HCT116 (cell line): Measurements from ENCODE around the gene SLC44A5. TPM values are rescaled to one million over a fixed set of nuclear protein-coding genes. Genes with fewer than 3 reads are reported as not detected.

Experiments
- ATAC-seq: fragments of 200-7000 bp; cut with Tn5 transposase; 2 replicates; pipeline ENCODE4 v1.9.1; 2020; ENCODE audit warnings: mild to moderate bottlenecking, moderate library complexity
- BruUV-seq: library from RNA; stranded (reverse); fragments of 400-500 nt; replicated peaks from 2 replicates; lab custom pipeline; 2021; lab: Mats Ljungman, UMichigan
- CTCF ChIA-PET: fragments of 300-600 bp; sonication (Branson Sonifier 250); formaldehyde crosslinking; loops from one replicate; lab custom pipeline; 2021; ENCODE audit warnings: antibody characterized with exemption; lab: Charles Lee
- POLR2A ChIA-PET: fragments of 300-600, 350-600 bp; sonication (Branson Sonifier 250); formaldehyde crosslinking; loops from one replicate; lab custom pipeline; 2021; ENCODE audit warnings: antibody characterized with exemption; lab: Charles Lee
- RAD21 ChIA-PET, 2 experiments: fragments of 300-600 bp; sonication (Branson Sonifier 250); formaldehyde crosslinking; loops; one replicate each; lab custom pipeline; 2023; ENCODE audit warnings: low total read pairs in 2 of 2; ENCODE audit not compliant: uncharacterized antibody in 2 of 2, unreplicated experiment in 2 of 2, low non-redundant PET in 1 of 2; lab: Charles Lee
- DNase-seq: peaks from one replicate; pipeline ENCODE4 v3.0.0-alpha.2; 2010; ENCODE audit warnings: low read depth, low spot score
- H2AFZ ChIP-seq: fragments of 200-600 bp; shearing (Covaris generic), sonication (generic); 2 replicates; pipeline ENCODE4 v1.6.1; 2017; ENCODE audit warnings: low read depth, mixed run types, mixed read lengths, antibody characterized with exemption, low read length; ENCODE audit not compliant: poor library complexity, severe bottlenecking
- H3K27ac ChIP-seq: 2 replicates; pipeline ENCODE4 v1.5.1; 2012; ENCODE audit warnings: low read depth, low read length
- H3K27me3 ChIP-seq: fragments of 200-600 bp; sonication (generic); 2 replicates; pipeline ENCODE4 v1.6.1; 2016; ENCODE audit warnings: mixed run types, low read length, mixed read lengths; ENCODE audit not compliant: insufficient read depth
- H3K36me3 ChIP-seq, 2 experiments: fragments of 200-500 bp in 1 of 2; fragments of 200-600 bp in 1 of 2; sonication (Bioruptor generic) in 1 of 2; sonication (generic) in 1 of 2; 2 replicates each; pipeline versions ENCODE4 v1.5.1 to v1.6.1; 2014 to 2016; ENCODE audit warnings: low read length in 2 of 2, inconsistent platforms in 1 of 2, mixed read lengths in 1 of 2, mixed run types in 1 of 2; ENCODE audit not compliant: insufficient read depth in 2 of 2, control insufficient read depth in 1 of 2
- H3K4me1 ChIP-seq, 2 experiments: fragments of 200-600 bp in 1 of 2; sonication (generic) in 1 of 2; 2 replicates each; pipeline versions ENCODE4 v1.5.1 to v1.6.1; 2012 to 2017; ENCODE audit warnings: low read length in 2 of 2, inconsistent platforms in 1 of 2, mild to moderate bottlenecking in 1 of 2, mixed read lengths in 1 of 2, mixed run types in 1 of 2, moderate library complexity in 1 of 2; ENCODE audit not compliant: insufficient read depth in 2 of 2, control insufficient read depth in 1 of 2
- H3K4me2 ChIP-seq: fragments of 200-600 bp; sonication (generic); 2 replicates; pipeline ENCODE4 v1.6.1; 2017; ENCODE audit warnings: mixed run types, low read length, mixed read lengths
- H3K4me3 ChIP-seq, 2 experiments: fragments of 200-600 bp in 1 of 2; sonication (generic) in 1 of 2; replicated peaks in 1 of 2; 2 replicates each; pipeline ENCODE4 v1.5.1; 2011 to 2016; ENCODE audit warnings: low read length in 2 of 2, control low read depth in 1 of 2, low read depth in 1 of 2, mild to moderate bottlenecking in 1 of 2, mixed read lengths in 1 of 2, mixed run types in 1 of 2
- H3K79me2 ChIP-seq: fragments of 200-600 bp; sonication (generic); 2 replicates; pipeline ENCODE4 v1.6.1; 2017; ENCODE audit warnings: mild to moderate bottlenecking, mixed run types, low read length, moderate library complexity, mixed read lengths; ENCODE audit not compliant: insufficient read depth
- H3K9ac ChIP-seq: fragments of 200-600 bp; sonication (generic); 2 replicates; pipeline ENCODE4 v1.6.1; 2016; ENCODE audit warnings: low read length, mixed read lengths
- H3K9me2 ChIP-seq: fragments of 200-600 bp; sonication (generic), shearing (Covaris generic); 2 replicates; pipeline ENCODE4 v1.6.1; 2017; ENCODE audit warnings: mixed run types, mild to moderate bottlenecking, moderate library complexity; ENCODE audit not compliant: insufficient read depth
- H3K9me3 ChIP-seq, 2 experiments: fragments of 200-500 bp in 1 of 2; fragments of 200-600 bp in 1 of 2; sonication (Bioruptor generic) in 1 of 2; sonication (generic) in 1 of 2; 2 replicates each; pipeline ENCODE4 v1.6.1; 2014 to 2017; ENCODE audit warnings: low read length in 2 of 2, mixed read lengths in 2 of 2, inconsistent platforms in 1 of 2, low read depth in 1 of 2, mild to moderate bottlenecking in 1 of 2, mixed run types in 1 of 2, moderate library complexity in 1 of 2; ENCODE audit not compliant: control insufficient read depth in 1 of 2, insufficient read depth in 1 of 2
- H4K20me1 ChIP-seq: fragments of 200-600 bp; sonication (generic), shearing (Covaris generic); 2 replicates; pipeline ENCODE4 v1.6.1; 2017; ENCODE audit warnings: mixed run types, mild to moderate bottlenecking, moderate library complexity; ENCODE audit not compliant: insufficient read depth
- CEBPB ChIP-seq: IDR thresholded peaks from 2 replicates; pipeline ENCODE4 v1.6.1; 2012; ENCODE audit warnings: low read depth
- EGR1 ChIP-seq: IDR thresholded peaks from 2 replicates; pipeline ENCODE4 v1.6.1; 2012; ENCODE audit warnings: low read depth
- ELF1 ChIP-seq: IDR thresholded peaks from 2 replicates; pipeline ENCODE4 v1.6.1; 2012; ENCODE audit warnings: low read depth, borderline replicate concordance
- JUND ChIP-seq: IDR thresholded peaks from 2 replicates; pipeline ENCODE4 v1.6.1; 2012
- ZNF274 ChIP-seq: fragments of 200-500 bp; sonication (Bioruptor generic); IDR thresholded peaks from 2 replicates; pipeline ENCODE4 v1.6.1; 2014; ENCODE audit warnings: mild to moderate bottlenecking, low read depth, low read length, inconsistent platforms
- intact Hi-C: fragments of 100-400 bp; cut with micrococcal nuclease; formaldehyde crosslinking; loops from 2 replicates; pipeline ENCODE4 v1.10.0; 2022
- total RNA-seq: library from RNA; stranded (reverse); gene quantifications from one replicate; pipeline ENCODE4 v1.2.1, GENCODE V29; 2021; ENCODE audit not compliant: unreplicated experiment
- TF ChIP-seq, protein P1 (sequence below), 3 experiments: fragments of 200-600 bp in 1 of 3; sonication (generic) in 1 of 3; IDR thresholded peaks in 2 of 3; conservative IDR thresholded peaks in 1 of 3; 2 replicates each; pipeline ENCODE4 v1.5.1; 2012 to 2017; ENCODE audit warnings: low read depth in 2 of 3, low read length in 2 of 3, antibody characterized with exemption in 1 of 3, borderline replicate concordance in 1 of 3, control low read depth in 1 of 3, mild to moderate bottlenecking in 1 of 3, mixed read lengths in 1 of 3, mixed run types in 1 of 3, moderate library complexity in 1 of 3; ENCODE audit not compliant: insufficient read depth in 1 of 3

The SLC44A5 gene
- total RNA-seq, 1 experiment from 2014 or later = 2.4 TPM

GRCh38 chr1:75575837-75576236 is 35.1 kb downstream of the SLC44A5 start:
- CTCF ChIA-PET = no interaction called here
- intact Hi-C loops = no loop called here
- H4K20me1 ChIP-seq = no peaks in the 10 kb centered on the region

GRCh38 chr1:75567191-75567590 is 43.7 kb downstream of the SLC44A5 start:
- DNase-seq (no peak), ATAC-seq (no peak)
- RAD21 ChIA-PET = no interaction called here
- Histone ChIP-seq H3K4me3 (no peak overlapping the region), H3K9ac (no peak overlapping the region), H3K4me1 (no peaks in the 10 kb centered on the region), H3K27me3 (no peaks in the 10 kb centered on the region), H3K36me3 (no peaks in the 10 kb centered on the region), H3K27ac (no peak overlapping the region), H4K20me1 (no peaks in the 10 kb centered on the region), H3K9me3 (no peaks in the 10 kb centered on the region), H3K79me2 (no peaks in the 10 kb centered on the region), H3K9me2 (no peaks in the 10 kb centered on the region), H2AFZ (no peak overlapping the region), H3K4me2 (no peak overlapping the region)
- no TSS peak for BruUV-seq
- no peak for TF ChIP-seq ZNF274
- no peak for TF ChIP-seq EGR1
- no peak for TF ChIP-seq JUND
- TF ChIP-seq ELF1 = no peak
- TF ChIP-seq, protein P1, sequence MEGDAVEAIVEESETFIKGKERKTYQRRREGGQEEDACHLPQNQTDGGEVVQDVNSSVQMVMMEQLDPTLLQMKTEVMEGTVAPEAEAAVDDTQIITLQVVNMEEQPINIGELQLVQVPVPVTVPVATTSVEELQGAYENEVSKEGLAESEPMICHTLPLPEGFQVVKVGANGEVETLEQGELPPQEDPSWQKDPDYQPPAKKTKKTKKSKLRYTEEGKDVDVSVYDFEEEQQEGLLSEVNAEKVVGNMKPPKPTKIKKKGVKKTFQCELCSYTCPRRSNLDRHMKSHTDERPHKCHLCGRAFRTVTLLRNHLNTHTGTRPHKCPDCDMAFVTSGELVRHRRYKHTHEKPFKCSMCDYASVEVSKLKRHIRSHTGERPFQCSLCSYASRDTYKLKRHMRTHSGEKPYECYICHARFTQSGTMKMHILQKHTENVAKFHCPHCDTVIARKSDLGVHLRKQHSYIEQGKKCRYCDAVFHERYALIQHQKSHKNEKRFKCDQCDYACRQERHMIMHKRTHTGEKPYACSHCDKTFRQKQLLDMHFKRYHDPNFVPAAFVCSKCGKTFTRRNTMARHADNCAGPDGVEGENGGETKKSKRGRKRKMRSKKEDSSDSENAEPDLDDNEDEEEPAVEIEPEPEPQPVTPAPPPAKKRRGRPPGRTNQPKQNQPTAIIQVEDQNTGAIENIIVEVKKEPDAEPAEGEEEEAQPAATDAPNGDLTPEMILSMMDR (IDR thresholded peaks at IDR 0.05 in 2 of 3, conservative IDR thresholded peaks at IDR 0.05 in 1 of 3; ENCODE audit: borderline replicate concordance in 1 of 3, insufficient read depth in 1 of 3, low read depth in 2 of 3, low read length in 2 of 3) = no peak
- CTCF ChIA-PET = no interaction called here
- intact Hi-C loops = no loop called here
- POLR2A ChIA-PET = no interaction called here

More at GRCh38 chr1:75575837-75576236, 35.1 kb downstream of the SLC44A5 start:
- Histone ChIP-seq H3K9me2 (no peaks in the 10 kb centered on the region), H3K79me2 (no peaks in the 10 kb centered on the region), H3K9me3 (no peaks in the 10 kb centered on the region), H3K4me3 (no peak overlapping the region), H3K4me1 (no peaks in the 10 kb centered on the region), H3K27ac (no peak overlapping the region), H3K36me3 (no peaks in the 10 kb centered on the region), H3K4me2 (no peak overlapping the region), H2AFZ (no peak overlapping the region), H3K9ac (no peak overlapping the region), H3K27me3 (no peaks in the 10 kb centered on the region)
- no peak for TF ChIP-seq CEBPB
- ATAC-seq = no peak
- ChIA-PET POLR2A (no interaction called here), RAD21 (interaction anchor here in 1 of 2 experiments (0.6 kb wide), 1 partner anchor 1460 kb away, joined by 5 read pairs; no protein-coding TSS in a partner anchor)
- BruUV-seq = no TSS peak
- no peak for DNase-seq
